Tibial nerve (tissue), 4 donors: ENCODE measurements around the gene DHX36. TPM values are rescaled to one million over a fixed set of nuclear protein-coding genes. Genes with fewer than 3 reads are reported as not detected.

Experiments
- DNase-seq, 2 donors: peaks; one replicate each; pipeline ENCODE4 v3.0.0-alpha.2; 2019; ENCODE audit warnings: low spot score in 2 of 2
- H3K27ac ChIP-seq, 4 donors: fragments of 200-600 bp; sonication (generic) in 3 of 4; one replicate each; pipeline ENCODE4 v1.5.1; 2017 to 2019; ENCODE audit warnings: mild to moderate bottlenecking in 1 of 4
- H3K27me3 ChIP-seq, 2 donors: fragments of 200-600 bp; sonication (generic) in 1 of 2; one replicate each; pipeline versions ENCODE4 v1.5.1 to v1.6.0; 2017 to 2019
- H3K36me3 ChIP-seq, 3 donors: fragments of 200-600 bp; sonication (generic); one replicate each; pipeline ENCODE4 v1.5.1; 2018 to 2019
- H3K4me1 ChIP-seq, 4 donors: fragments of 200-600 bp; sonication (generic) in 3 of 4; one replicate each; pipeline ENCODE4 v1.5.1; 2017 to 2019
- H3K4me3 ChIP-seq, 4 donors: fragments of 200-600 bp; sonication (generic) in 3 of 4; one replicate each; pipeline ENCODE4 v1.5.1; 2017 to 2019; ENCODE audit warnings: mild to moderate bottlenecking in 1 of 4, moderate library complexity in 1 of 4
- H3K9me3 ChIP-seq, 4 donors: fragments of 200-600 bp; sonication (generic) in 3 of 4; one replicate each; pipeline ENCODE4 v1.5.1; 2017 to 2019
- CTCF ChIP-seq, 5 experiments: fragments of 200-600 bp in 3 of 5; fragments of 450-650 bp in 2 of 5; sonication (generic) in 3 of 5; IDR thresholded peaks; one replicate each; pipeline ENCODE4 v1.5.1; 2016 to 2019; ENCODE audit warnings: antibody characterized with exemption in 5 of 5, mild to moderate bottlenecking in 3 of 5, moderate library complexity in 2 of 5
- EP300 ChIP-seq, 2 donors: sonication (generic); formaldehyde crosslinking; IDR thresholded peaks; one replicate each; pipeline ENCODE4 v1.6.1; 2017; ENCODE audit warnings: antibody characterized with exemption in 2 of 2, mild to moderate bottlenecking in 1 of 2
- POLR2A ChIP-seq, 2 donors: fragments of 450-650 bp; IDR thresholded peaks; one replicate each; pipeline ENCODE4 v1.6.1; 2017; ENCODE audit warnings: antibody characterized with exemption in 2 of 2, mild to moderate bottlenecking in 2 of 2, moderate library complexity in 2 of 2
- small RNA-seq: library from RNA; depleted of rRNA; stranded (forward); fragments of <200 nt; gene quantifications from one replicate; pipeline ENCODE3, GENCODE V24; 2016
- total RNA-seq, 4 donors: library from RNA; depleted of rRNA; stranded (reverse); fragments of >200 nt; gene quantifications; one replicate each; pipeline ENCODE4 v1.1.0, GENCODE V29; 2016

DHX36 gene
- total RNA-seq, 4 donors from 2014 or later: 60.6 to 73.5 (median 64.5) TPM

GRCh38 chr3:154223519-154223918 lies 100.8 kb downstream of the DHX36 start:
- H3K4me1 ChIP-seq: peaks cover 0 to 17% (median 0%) of the 10 kb centered on the region in 4 donors
- H3K36me3 ChIP-seq: peaks cover 0 to 29% (median 0%) of the 10 kb centered on the region in 3 donors
- no peak overlapping the region for H3K4me3 ChIP-seq
- DNase-seq: no peak
- H3K27ac ChIP-seq: no peak overlapping the region
- no peaks in the 10 kb centered on the region for H3K27me3 ChIP-seq
- no peaks in the 10 kb centered on the region for H3K9me3 ChIP-seq
- TF ChIP-seq CTCF (IDR thresholded peaks at IDR 0.05) (no peak), EP300 (IDR thresholded peaks at IDR 0.05) (no peak), POLR2A (IDR thresholded peaks at IDR 0.05) (no peak)

Small RNA genes lying within 50 kb of the gene (small RNA-seq; reads per million reads assigned to genes)
- not detected for gene RF01210

Other genes with a start within 250 kb of the DHX36 start
- gene ARHGEF26, start 203.1 kb downstream of the DHX36 start, total RNA-seq: 10 to 100 TPM; 44.7 to 82.8 (median 64.4) TPM
- not detected for gene GPR149, start 105.7 kb upstream of the DHX36 start, total RNA-seq